ENCODE data around the gene ATP11A.

- TF ChIP-seq CTCF (IDR thresholded peaks at IDR 0.05 in 2 of 3, conservative IDR thresholded peaks at IDR 0.05 in 1 of 3; ENCODE audit: control insufficient read depth in 2 of 3, extremely low read depth in 1 of 3, insufficient read depth in 1 of 3, low read depth in 3 of 3, low read length in 3 of 3) (no peak), TARDBP (IDR thresholded peaks at IDR 0.05; ENCODE audit: borderline replicate concordance) (no peak), GABPA (IDR thresholded peaks at IDR 0.05; ENCODE audit: low read depth) (no peak), MEF2A (IDR thresholded peaks at IDR 0.05; ENCODE audit: insufficient read depth, low read depth, low read length) (no peak), POLR2AphosphoS2 (IDR thresholded peaks at IDR 0.05; ENCODE audit: low read depth, low read length) (no peak), E2F4 (IDR thresholded peaks at IDR 0.05; ENCODE audit: low read depth, low read length) (no peak), POLR2AphosphoS5 (IDR thresholded peaks at IDR 0.05; ENCODE audit: low read length) (no peak), WRNIP1 (IDR thresholded peaks at IDR 0.05; ENCODE audit: borderline replicate concordance, low read depth, low read length) (no peak), FOXM1 (IDR thresholded peaks at IDR 0.05; ENCODE audit: low read depth, low read length) (no peak), POLR2A (IDR thresholded peaks at IDR 0.05; ENCODE audit: low read depth, low read length) (no peak), ATF3 (IDR thresholded peaks at IDR 0.05; ENCODE audit: borderline replicate concordance, extremely low read depth, low read depth, low read length) (no peak), NR2F1 (conservative IDR thresholded peaks at IDR 0.05) (no peak)
These were observed 88.0 kb downstream of the ATP11A start for GRCh38 chr13:112777637-112778406.

All from GM12878 (cell line).